ENCODE results near the gene ZFYVE9.
"Not testable (repeated sequence)": the region's sequence is repeated elsewhere in the genome, so short reads cannot be mapped to it uniquely, and the experiment has no call there.

Gene ZFYVE9

DNA sequence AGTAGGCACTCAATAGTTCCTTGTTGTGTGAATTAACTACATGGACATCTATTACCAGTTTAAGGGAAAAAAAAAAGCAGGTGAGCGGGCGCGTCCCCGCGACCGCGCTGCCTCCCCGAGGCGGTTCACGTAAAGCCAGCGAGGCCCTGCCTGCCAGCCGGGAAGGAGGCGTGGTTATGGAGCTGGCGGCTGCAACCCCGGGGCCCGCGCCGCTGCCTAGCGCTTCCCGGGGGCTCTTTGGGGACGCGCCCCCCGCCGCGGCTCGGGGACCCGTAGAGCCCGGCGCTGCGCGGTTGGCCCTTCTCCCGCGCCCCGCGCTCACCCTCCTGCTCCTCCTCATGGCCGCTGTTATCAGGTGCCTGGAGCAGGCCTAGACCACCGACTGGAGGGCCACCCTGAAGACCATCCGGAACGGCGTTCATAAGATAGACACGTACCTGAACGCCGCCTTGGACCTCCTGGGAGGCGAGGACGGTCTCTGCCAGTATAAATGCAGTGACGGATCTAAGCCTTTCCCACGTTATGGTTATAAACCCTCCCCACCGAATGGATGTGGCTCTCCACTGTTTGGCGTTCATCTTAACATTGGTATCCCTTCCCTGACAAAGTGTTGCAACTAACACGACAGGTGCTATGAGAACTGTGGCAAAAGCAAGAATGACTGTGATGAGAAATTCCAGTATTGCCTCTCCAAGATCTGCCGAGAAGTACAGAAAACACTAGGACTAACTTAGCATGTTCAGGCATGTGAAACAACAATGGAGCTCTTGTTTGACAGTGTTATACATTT is 226.7 kb downstream of the ZFYVE9 start (continued):
- TF ChIP-seq, protein P1, sequence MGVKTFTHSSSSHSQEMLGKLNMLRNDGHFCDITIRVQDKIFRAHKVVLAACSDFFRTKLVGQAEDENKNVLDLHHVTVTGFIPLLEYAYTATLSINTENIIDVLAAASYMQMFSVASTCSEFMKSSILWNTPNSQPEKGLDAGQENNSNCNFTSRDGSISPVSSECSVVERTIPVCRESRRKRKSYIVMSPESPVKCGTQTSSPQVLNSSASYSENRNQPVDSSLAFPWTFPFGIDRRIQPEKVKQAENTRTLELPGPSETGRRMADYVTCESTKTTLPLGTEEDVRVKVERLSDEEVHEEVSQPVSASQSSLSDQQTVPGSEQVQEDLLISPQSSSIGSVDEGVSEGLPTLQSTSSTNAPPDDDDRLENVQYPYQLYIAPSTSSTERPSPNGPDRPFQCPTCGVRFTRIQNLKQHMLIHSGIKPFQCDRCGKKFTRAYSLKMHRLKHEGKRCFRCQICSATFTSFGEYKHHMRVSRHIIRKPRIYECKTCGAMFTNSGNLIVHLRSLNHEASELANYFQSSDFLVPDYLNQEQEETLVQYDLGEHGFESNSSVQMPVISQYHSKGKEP (tag by site-specific recombination; IDR thresholded peaks at IDR 0.05), result no peak
- TF ChIP-seq, protein P2, sequence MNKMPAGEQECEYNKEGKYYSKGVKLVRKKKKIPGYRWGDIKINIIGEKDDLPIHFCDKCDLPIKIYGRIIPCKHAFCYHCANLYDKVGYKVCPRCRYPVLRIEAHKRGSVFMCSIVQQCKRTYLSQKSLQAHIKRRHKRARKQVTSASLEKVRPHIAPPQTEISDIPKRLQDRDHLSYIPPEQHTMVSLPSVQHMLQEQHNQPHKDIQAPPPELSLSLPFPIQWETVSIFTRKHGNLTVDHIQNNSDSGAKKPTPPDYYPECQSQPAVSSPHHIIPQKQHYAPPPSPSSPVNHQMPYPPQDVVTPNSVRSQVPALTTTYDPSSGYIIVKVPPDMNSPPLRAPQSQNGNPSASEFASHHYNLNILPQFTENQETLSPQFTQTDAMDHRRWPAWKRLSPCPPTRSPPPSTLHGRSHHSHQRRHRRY (tag by site-specific recombination; IDR thresholded peaks at IDR 0.05), result no peak
- TF ChIP-seq, protein P3, sequence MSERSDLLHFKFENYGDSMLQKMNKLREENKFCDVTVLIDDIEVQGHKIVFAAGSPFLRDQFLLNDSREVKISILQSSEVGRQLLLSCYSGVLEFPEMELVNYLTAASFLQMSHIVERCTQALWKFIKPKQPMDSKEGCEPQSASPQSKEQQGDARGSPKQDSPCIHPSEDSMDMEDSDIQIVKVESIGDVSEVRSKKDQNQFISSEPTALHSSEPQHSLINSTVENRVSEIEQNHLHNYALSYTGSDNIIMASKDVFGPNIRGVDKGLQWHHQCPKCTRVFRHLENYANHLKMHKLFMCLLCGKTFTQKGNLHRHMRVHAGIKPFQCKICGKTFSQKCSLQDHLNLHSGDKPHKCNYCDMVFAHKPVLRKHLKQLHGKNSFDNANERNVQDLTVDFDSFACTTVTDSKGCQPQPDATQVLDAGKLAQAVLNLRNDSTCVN (tag by site-specific recombination; optimal IDR thresholded peaks at IDR 0.05), result peak; percentile 94
- no peak for TF ChIP-seq GLI2 (tag by site-specific recombination; IDR thresholded peaks at IDR 0.05; ENCODE audit: borderline replicate concordance, low read depth)
- TF ChIP-seq, protein P4, sequence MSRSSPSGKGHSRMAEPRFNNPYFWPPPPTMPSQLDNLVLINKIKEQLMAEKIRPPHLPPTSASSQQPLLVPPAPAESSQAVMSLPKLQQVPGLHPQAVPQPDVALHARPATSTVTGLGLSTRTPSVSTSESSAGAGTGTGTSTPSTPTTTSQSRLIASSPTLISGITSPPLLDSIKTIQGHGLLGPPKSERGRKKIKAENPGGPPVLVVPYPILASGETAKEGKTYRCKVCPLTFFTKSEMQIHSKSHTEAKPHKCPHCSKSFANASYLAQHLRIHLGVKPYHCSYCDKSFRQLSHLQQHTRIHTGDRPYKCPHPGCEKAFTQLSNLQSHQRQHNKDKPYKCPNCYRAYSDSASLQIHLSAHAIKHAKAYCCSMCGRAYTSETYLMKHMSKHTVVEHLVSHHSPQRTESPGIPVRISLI (tag by site-specific recombination; IDR thresholded peaks at IDR 0.05), result no peak
- no peak for TF ChIP-seq ZNF658 (tag by site-specific recombination; IDR thresholded peaks at IDR 0.05)
- TF ChIP-seq, protein P5, sequence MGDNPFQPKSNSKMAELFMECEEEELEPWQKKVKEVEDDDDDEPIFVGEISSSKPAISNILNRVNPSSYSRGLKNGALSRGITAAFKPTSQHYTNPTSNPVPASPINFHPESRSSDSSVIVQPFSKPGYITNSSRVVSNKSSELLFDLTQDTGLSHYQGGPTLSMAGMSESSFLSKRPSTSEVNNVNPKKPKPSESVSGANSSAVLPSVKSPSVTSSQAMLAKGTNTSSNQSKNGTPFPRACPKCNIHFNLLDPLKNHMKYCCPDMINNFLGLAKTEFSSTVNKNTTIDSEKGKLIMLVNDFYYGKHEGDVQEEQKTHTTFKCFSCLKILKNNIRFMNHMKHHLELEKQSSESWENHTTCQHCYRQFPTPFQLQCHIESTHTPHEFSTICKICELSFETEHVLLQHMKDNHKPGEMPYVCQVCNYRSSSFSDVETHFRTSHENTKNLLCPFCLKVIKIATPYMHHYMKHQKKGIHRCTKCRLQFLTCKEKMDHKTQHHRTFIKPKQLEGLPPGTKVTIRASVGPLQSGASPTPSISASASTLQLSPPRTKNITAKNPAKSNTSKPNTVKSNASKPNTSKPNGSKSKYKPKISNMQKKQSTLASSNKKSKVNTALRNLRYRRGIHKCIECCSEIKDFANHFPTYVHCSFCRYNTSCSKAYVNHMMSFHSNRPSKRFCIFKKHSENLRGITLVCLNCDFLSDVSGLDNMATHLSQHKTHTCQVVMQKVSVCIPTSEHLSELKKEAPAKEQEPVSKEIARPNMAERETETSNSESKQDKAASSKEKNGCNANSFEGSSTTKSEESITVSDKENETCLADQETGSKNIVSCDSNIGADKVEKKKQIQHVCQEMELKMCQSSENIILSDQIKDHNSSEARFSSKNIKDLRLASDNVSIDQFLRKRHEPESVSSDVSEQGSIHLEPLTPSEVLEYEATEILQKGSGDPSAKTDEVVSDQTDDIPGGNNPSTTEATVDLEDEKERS (tag by site-specific recombination; IDR thresholded peaks at IDR 0.05), result no peak
- TF ChIP-seq YY2 (tag by site-specific recombination; IDR thresholded peaks at IDR 0.05), result no peak

DNA sequence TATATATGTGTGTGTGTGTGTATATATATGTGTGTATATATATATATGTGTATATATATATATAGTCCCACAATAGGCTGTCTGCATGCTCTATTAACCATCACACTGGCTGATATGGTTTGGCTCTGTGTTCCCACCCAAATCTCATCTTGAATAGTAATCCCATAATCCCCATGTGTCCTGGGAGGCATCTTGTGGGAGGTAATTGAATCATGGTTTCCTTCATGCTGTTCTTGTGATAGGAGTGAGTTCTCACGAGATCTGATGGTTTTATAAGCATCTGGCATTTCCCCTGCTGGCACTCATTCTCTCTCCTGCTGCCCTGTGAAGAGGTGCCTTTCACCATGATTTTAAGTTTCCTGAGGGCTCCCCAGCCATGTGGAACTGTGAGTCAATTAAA is 228.0 kb downstream of the ZFYVE9 start:
- H3K27ac ChIP-seq (ENCODE audit: extremely low read depth, low read depth, low read length); H3K4me1 ChIP-seq (ENCODE audit: control insufficient read depth, insufficient read depth, low read length); CTCF ChIA-PET; H3K9me3 ChIP-seq (ENCODE audit: control insufficient read depth, insufficient read depth, low read depth, low read length); H3K4me3 ChIP-seq (ENCODE audit: low read depth, low read length): not testable (repeated sequence)
- peaks cover 21 to 30% of the 10 kb centered on the region in 2 experiments for H3K36me3 ChIP-seq (ENCODE audit: control insufficient read depth in 2 of 2, insufficient read depth in 1 of 2, low read length in 2 of 2)
- TF ChIP-seq ZIC2 (tag by site-specific recombination; IDR thresholded peaks at IDR 0.05), result 0 out of 2 replicates have a peak, but pooled peaks have one; percentile 25
- POLR2A ChIA-PET, result interaction anchor here (0.6 kb wide), 1 partner anchor 321 kb away, joined by 3 read pairs; no protein-coding TSS in a partner anchor

DNA sequence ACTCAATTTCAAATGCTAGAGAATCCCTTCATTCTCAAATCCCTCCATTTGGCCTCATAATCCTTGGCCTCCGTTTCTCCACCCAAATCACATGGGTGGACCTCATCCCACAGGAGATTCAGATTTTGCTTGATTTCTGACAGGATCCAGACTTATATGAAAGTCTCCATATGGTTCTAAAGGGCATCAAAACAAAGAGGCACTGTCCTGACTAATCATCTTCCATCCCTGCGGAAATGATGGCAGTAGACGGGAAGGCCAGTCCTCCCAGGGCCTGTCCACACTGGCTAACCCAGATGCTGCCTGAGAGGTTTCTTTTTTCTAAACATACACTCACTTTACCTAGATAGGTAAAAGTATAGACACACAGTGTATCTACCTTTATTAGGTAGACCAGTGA is 243.5 kb downstream of the ZFYVE9 start:
- ChIA-PET CTCF (no interaction called here), POLR2A (no interaction called here)
- Histone ChIP-seq H3K4me3 (ENCODE audit: low read depth, low read length) (no peak overlapping the region), H3K36me3 (ENCODE audit: control insufficient read depth in 2 of 2, insufficient read depth in 1 of 2, low read length in 2 of 2) (peaks cover 29 to 97% of the 10 kb centered on the region in 2 experiments), H3K9me3 (ENCODE audit: control insufficient read depth, insufficient read depth, low read depth, low read length) (no peaks in the 10 kb centered on the region), H3K27ac (ENCODE audit: extremely low read depth, low read depth, low read length) (no peak overlapping the region), H3K4me1 (ENCODE audit: control insufficient read depth, insufficient read depth, low read length) (no peaks in the 10 kb centered on the region)
- TF ChIP-seq, protein P6, sequence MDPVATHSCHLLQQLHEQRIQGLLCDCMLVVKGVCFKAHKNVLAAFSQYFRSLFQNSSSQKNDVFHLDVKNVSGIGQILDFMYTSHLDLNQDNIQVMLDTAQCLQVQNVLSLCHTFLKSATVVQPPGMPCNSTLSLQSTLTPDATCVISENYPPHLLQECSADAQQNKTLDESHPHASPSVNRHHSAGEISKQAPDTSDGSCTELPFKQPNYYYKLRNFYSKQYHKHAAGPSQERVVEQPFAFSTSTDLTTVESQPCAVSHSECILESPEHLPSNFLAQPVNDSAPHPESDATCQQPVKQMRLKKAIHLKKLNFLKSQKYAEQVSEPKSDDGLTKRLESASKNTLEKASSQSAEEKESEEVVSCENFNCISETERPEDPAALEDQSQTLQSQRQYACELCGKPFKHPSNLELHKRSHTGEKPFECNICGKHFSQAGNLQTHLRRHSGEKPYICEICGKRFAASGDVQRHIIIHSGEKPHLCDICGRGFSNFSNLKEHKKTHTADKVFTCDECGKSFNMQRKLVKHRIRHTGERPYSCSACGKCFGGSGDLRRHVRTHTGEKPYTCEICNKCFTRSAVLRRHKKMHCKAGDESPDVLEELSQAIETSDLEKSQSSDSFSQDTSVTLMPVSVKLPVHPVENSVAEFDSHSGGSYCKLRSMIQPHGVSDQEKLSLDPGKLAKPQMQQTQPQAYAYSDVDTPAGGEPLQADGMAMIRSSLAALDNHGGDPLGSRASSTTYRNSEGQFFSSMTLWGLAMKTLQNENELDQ (tag by site-specific recombination; IDR thresholded peaks at IDR 0.05; ENCODE audit: low read depth), result no peak
- TF ChIP-seq ZNF792 (tag by site-specific recombination; IDR thresholded peaks at IDR 0.05), result no peak
- TF ChIP-seq ZNF214 (tag by site-specific recombination; IDR thresholded peaks at IDR 0.05; ENCODE audit: borderline replicate concordance), result no peak
- TF ChIP-seq, protein P7, sequence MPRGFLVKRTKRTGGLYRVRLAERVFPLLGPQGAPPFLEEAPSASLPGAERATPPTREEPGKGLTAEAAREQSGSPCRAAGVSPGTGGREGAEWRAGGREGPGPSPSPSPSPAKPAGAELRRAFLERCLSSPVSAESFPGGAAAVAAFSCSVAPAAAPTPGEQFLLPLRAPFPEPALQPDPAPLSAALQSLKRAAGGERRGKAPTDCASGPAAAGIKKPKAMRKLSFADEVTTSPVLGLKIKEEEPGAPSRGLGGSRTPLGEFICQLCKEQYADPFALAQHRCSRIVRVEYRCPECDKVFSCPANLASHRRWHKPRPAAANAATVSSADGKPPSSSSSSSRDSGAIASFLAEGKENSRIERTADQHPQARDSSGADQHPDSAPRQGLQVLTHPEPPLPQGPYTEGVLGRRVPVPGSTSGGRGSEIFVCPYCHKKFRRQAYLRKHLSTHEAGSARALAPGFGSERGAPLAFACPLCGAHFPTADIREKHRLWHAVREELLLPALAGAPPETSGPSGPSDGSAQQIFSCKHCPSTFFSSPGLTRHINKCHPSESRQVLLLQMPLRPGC (tag by site-specific recombination; IDR thresholded peaks at IDR 0.05), result no peak
- no peak for TF ChIP-seq KLF10 (tag by site-specific recombination; IDR thresholded peaks at IDR 0.05)
- TF ChIP-seq ZNF416 (tag by site-specific recombination; IDR thresholded peaks at IDR 0.05), result no peak
- TF ChIP-seq ZNF76 (tag by site-specific recombination; IDR thresholded peaks at IDR 0.05; ENCODE audit: borderline replicate concordance, low read depth), result no peak
- TF ChIP-seq SP2 (tag by site-specific recombination; IDR thresholded peaks at IDR 0.05), result no peak
- TF ChIP-seq ZNF626 (tag by site-specific recombination; IDR thresholded peaks at IDR 0.05), result no peak

Data from HEK293 (cell line).